Stimulated activated CD8-positive, alpha-beta memory T cell treated with anti-CD3 and anti-CD28 coated beads, Interleukin-7, amount 100 ng/mL, for 4 hours (primary cell): ENCODE measurements around the gene C1orf216.
"Not testable (repeated sequence)": the region's sequence is repeated elsewhere in the genome, so short reads cannot be mapped to it uniquely, and the experiment has no call there.

Experiments used
- DNase-seq, 2 donors: peaks; one replicate each; pipeline ENCODE4 v3.0.0-alpha.2; 2020; ENCODE audit warnings: low read depth in 2 of 2

Gene C1orf216

GRCh38 chr1:35718492-35719336 lies at the start of gene C1orf216:
Gene C1orf216 (minus strand): TSS chr1:35718884. CDS start chr1:35716321, 2,563 bp downstream.
- peak; percentile 74 to 79 for DNase-seq

DNA sequence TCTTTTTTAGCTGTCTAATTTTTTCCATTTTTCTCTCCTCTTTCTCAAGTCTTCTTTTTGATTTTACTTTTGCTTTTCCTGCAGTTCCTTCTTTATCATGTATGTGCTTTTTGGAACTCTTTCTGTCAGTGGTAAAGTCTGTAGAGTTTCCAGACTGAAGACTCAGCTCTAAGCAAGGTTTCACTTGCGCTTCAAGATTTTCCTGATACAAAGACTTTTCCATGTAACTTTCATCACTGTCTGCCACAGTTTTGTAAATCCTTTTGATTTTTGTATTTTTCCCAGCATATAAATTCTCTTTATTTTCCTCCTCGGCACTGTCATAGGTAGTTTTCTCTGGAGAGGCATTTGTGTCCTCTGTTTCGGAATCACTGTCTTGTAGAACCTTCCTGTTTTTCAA lies 45.6 kb upstream of the C1orf216 start:
- no peak for DNase-seq

DNA sequence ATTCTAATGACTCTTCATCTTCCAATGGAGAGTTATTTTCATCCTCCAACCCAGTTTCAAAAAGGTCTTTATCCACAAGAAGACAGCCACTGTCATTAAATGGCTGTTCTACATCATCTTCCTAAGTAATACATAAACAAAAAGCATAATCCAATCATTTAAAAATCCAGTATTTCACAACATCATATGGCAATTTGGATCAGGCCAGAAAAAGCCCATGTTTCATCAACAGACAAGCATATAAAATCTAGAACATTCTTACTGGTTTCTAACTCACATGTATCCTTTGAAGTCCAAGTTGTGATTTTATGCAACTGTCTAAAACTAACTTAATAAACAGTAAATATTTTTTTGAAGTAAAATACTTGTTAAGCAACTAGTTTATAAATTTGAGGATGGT lies 44.5 kb upstream of the C1orf216 start:
- no peak for DNase-seq

GRCh38 chr1:35762141-35762540 lies 43.5 kb upstream of the C1orf216 start:
- DNase-seq: no peak

DNA sequence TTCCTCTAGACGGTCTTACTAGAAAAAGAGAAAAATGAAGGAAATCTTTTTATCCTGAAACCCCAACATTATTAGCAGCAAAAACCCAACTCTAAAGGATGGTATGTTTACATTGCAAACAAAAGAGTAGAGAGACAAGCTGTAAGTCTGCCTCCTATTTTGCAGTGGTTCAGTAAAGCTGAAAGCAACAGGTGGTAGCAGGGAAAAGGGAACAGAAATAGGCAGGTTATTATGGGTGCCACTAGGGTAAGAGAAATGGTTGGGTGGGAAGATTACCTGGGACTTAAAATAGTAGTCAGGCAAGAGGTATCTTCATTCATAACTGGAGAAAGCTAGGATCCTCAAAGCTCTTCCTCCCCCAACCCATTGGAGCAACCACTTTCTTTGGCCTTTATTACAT lies 37.4 kb upstream of the C1orf216 start:
- no peak for DNase-seq

DNA sequence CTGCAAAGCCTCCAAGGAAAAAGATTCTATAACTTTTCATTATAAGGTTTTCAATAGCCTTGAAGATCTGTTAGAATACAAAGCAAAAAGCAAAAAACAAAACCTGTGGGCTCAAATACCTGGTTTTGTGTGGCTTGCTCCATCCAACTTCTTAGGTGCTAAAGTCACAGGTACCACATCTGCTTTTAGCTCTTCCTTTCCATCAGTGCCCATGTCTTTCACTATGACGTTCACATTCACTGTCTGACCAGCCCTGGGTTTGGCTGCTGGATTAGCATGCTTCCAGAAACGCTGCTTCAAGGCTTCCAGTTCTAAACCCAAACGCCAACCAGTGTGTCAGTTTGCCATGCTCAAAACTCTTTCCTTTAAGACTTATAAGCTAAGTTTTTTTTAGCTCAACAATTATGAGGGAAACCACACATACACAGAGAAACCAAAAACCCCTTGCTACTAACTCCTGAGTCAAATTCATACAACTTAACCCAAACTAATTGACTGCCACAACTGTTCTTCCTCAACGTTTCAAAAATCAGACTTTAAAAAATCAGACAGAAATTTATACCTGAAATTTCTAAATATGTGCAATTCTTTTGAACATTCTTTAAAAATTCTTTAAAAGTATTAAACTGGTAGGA lies 35.1 kb upstream of the C1orf216 start:
- no peak for DNase-seq

- DNase-seq: no peak
These were observed 29.6 kb upstream of the C1orf216 start for GRCh38 chr1:35748326-35748725.

DNA sequence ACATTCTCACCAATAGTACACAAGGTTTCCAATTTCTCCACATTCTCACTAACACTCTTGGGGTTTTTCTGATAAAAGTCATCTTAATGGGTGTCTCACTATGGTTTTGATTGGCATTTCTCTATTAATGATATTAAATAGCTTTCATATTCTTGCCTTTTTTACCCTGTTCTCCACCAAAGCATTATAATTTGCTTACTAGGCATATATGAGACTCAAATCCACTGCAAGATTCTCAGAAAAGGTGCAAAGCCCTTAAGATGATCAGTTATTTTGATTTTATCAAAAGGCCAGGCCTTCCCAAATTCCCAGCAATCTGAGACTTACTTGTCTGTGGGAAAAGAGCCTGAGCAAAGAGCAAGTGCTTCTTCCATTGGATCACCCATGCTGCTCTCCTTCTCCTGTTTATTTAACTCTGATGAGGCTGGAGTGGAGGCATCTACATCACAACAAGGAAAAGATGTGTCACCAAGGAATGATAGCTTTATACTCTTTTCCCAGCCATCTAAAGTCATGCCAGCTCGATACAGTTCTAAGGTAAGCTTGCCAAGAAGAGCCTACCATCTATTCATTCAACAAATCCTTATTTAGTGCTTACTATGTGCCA lies 26.5 kb upstream of the C1orf216 start:
- DNase-seq: no peak

DNA sequence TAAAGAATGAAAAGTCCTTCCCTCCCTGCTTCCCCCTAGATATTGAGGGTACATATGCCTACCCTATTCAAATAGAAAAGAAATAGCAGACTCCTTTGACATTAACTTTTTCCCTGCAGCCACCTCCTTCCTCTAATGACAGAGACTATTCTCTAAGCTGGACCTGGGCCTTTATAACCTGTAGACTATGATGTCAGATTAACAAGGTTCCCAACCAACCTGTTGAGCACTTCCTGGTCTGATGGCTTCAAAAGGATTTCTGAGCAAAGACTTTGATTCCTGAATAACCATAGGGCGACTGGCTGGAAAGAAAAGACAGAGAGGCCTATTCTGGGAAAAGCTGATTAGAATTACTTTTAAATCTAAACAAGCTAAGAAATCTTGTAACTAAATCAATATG lies 18.4 kb upstream of the C1orf216 start:
- no peak for DNase-seq

GRCh38 chr1:35727434-35728040 lies 8.9 kb upstream of the C1orf216 start:
- no peak for DNase-seq

- peak in 1 of 2 donors; percentile 31 for DNase-seq
These were observed 8.1 kb upstream of the C1orf216 start for GRCh38 chr1:35726450-35727433.

GRCh38 chr1:35725596-35725995 lies 6.9 kb upstream of the C1orf216 start:
- DNase-seq: no peak

GRCh38 chr1:35717911-35718476 lies 690 bp downstream of the C1orf216 start:
- no peak for DNase-seq

- peak; percentile 52 to 57 for DNase-seq
These were observed 3.1 kb downstream of the C1orf216 start for GRCh38 chr1:35715568-35716002.

GRCh38 chr1:35714921-35715567 lies 3.6 kb downstream of the C1orf216 start:
- DNase-seq: no peak

- DNase-seq: not testable (repeated sequence)
These were observed 7.6 kb downstream of the C1orf216 start for GRCh38 chr1:35711098-35711497.

GRCh38 chr1:35708952-35709351 lies 9.7 kb downstream of the C1orf216 start:
- no peak for DNase-seq

DNA sequence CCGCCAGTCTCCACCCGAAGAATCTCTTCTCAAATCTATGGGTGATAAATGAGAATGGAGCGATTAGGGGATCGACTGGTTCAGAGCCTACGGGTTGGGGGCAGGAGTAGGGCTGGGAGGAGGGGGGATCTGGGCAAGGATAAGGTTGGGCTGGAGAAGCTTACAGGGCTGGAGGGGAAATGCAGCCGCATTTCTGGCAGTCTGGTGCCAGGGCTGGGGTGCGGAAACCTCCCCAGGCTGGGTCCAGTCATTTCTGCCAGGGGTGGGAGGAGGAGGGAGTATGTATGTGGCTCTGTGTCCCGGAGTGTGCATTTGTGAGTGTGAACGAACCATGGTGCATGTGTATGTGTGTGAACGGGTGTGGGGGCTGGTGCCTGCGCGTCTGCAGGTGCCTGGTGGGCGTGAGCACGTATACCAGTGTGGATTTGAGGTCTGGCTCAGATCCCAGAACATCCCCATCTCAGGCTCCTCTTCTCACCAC lies 10.2 kb downstream of the C1orf216 start:
- no peak for DNase-seq

DNA sequence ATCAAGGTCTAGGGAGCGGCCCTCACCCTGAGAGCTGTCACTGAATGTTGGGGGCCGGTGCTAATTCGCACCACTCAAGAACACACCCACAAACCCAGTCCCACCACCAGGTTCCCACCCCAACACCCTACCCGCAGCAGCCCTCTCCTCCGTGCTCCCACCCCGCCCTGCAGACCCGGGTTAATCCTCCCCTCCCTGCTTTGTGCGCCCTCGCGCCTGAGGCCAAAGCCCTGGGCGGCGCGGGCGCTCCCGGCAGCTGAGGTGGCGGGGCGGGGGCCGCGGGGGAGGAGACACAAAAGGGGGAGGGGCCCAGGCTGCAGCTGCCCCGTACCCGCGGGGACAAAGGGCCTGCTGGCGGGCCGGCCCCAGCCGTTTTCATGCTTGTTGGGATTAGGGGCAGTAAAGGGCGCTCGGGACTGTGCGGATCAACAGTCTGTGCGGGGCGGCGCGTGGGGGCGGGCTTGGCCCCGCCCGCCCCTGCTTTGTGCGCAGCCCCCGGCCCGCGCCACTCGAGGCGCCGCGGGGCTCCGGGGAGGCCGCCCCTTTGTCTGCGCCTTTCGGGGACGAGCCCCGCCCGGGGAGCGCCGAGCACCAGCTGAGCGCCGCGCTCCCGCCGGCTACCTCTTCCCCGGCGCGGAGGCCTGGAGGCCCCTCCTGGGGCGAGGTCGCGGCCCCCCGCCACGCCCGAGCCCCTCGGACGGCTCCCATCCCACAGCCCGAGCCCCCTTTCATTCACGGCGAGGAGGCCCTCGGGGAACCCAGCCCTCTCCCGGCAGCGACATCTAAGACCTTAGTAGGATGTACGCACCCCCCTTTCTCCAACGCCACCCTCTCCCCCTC lies 10.9 kb downstream of the C1orf216 start:
- DNase-seq: no peak
